H4 (cell line): Measurements from ENCODE around the gene KRT86. TPM values are rescaled to one million over a fixed set of nuclear protein-coding genes. Genes with fewer than 3 reads are reported as not detected.
"Not testable (repeated sequence)": the region's sequence is repeated elsewhere in the genome, so short reads cannot be mapped to it uniquely, and the experiment has no call there.

ENCODE experiments used
- DNase-seq: peaks from one replicate; pipeline ENCODE4 v3.0.0-alpha.2; 2015; ENCODE audit warnings: low spot score
- total RNA-seq: library from RNA; depleted of rRNA; stranded (reverse); fragments of >200 nt; shearing (Covaris generic); gene quantifications from 2 replicates; pipeline ENCODE4 v1.2.3, GENCODE V29; 2014

Gene KRT86
- total RNA-seq, 1 experiment from 2014 or later = 0.93 TPM

DNA sequence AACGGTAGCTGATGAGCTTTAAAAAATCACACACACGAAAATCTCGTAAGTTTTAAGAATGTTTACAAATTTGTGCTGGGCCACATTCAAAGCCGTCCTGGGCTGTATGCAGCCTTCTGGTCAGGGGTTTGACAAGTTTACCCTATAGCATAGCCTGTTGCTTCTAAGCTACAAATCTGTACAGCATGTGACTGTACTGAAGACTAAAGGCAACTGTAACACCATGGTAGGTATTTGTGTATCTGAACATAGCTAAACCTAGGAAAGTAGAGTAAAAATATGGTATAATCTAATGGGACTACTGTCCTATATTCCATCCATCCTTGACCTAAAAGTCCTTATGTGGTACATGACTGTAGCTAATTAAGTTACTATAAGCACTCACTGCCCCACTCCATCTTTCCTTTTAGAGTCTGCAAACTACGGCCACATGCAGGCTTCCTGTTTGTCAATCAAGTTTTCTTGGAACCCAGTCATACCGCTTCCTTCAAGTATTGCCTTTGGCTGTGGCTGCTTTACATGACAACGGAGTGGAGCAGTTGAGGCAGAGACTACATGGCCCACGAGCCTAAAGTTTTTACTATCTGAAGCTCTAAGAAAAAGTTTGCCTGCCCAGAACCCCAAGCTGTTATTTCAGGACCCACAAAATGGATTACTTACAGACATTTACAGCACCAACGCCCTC lies 22.9 kb upstream of the KRT86 start:
- no peak for DNase-seq

DNA sequence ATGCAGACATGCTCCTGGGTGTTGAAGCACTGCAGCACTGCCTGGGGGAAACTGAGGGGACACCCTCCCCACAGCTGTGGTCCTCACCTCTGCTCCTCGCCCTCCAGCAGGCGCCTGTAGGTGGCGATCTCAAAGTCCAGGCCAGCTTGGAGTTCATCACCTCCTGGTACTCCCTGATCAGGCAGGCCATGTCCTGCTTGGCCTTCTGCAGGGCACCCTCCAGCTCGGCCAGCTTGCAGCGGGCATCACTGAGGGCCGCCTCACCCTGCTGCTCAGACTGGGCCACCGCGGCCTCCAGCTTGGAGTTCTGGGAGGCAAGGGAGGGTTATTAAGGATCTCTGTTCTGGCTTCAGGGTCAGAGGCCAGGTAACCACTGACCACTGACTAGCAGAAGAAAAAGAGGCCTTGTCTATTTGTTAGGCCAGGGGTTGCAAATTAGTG lies 22.2 kb upstream of the KRT86 start:
- DNase-seq = not testable (repeated sequence)

DNA sequence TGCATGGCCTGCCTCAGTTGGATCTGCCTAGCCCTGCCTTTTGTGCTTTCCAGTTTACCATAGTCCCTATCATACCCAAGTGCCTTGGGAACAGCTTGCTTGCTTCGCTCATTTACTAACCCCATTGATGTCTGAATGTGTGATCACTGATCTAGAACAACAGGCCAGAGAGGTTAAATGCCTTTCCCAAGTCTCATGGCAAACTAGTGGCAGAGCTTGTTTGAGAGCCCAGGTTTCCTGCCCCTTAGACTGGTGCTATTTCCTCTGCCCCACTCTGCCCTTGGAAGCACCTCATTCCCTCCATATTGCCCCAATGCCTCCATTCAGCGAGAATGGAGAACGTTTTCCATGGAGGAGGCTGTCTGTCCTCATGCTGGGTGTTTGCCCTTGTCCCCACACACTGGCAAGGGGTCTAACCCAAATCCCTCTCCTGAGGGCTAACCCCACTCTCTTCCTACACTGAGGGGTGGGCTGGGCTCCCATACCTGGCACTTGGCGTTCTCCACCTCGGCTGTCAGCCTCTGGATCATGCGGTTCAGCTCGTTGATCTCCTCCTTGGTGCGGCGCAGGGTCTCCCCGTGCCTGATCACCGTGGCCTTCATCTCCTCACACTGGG lies 21.6 kb upstream of the KRT86 start:
- no peak for DNase-seq

DNA sequence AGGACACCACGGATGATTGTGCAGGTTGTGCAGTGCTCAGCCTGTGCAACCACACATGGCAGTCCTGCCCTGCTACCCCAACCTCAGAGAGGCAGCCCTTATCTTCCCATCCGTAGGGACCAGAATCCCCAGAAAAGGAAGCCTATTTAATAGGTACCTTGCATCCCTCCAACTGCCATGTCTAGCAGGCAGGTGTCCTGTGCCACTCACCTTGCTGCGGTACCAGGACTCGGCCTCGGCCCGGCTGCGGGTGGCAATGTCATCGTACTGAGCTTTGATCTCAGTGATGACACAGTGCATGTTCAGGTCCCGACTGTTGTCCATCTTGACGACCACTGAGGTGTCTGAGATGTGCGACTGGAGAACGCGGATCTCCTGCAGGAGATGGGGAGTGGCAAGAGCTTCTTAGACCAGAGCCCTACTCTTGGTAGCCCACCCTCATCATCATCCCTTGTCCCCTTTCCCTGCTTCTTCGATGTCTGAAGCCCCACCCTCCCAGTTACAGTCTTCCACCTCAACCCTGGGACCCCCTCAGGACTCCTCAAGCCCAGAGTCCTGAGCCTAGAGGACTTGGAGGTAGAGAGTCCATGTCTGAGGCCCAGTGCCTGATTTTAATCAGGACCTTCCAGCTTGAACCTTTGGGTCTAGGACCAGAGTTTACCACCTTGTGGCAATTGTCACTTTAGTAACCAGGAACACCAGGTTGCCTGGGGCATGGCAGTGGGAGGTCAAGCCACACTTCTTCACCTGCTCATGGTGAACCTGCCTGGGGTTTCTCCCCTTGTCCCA lies 20.9 kb upstream of the KRT86 start:
- no peak for DNase-seq

DNA sequence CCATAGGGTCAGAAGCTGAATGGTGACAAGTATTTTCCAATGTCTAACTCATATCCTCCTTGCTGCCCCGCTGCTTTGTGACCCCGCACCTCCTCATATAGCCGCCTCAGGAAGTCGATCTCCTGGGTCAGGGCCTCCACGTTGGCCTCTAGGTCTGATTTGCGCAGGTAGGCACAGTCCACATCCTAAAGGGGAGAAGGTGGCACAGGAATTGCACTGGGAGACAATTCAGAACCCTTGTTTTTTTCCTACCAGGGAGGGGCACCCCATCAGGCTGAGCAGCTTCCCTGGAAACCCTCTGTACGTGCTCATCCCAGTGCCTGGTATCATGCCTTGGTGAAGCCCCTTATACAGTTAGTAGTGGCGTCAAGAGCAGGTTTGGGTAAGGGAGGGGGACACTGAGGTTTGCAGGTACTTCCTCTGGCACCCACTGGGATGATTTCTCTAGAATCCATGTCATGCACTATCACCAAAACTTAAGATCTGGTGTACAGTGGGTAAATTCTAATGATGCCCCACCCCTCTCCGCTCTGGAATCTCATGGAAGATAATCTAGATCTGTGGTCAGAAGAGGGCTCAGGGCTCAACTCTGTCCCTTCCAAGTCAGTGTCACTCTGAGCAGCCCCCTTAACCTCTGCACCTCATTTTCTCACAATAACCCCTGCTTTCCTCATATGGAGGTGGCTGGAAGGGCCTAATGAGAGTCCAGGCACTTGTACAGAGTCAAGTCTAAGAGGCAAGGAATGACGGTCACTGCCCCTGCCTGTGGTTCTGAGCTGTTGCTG lies 20.1 kb upstream of the KRT86 start:
- no peak for DNase-seq

DNA sequence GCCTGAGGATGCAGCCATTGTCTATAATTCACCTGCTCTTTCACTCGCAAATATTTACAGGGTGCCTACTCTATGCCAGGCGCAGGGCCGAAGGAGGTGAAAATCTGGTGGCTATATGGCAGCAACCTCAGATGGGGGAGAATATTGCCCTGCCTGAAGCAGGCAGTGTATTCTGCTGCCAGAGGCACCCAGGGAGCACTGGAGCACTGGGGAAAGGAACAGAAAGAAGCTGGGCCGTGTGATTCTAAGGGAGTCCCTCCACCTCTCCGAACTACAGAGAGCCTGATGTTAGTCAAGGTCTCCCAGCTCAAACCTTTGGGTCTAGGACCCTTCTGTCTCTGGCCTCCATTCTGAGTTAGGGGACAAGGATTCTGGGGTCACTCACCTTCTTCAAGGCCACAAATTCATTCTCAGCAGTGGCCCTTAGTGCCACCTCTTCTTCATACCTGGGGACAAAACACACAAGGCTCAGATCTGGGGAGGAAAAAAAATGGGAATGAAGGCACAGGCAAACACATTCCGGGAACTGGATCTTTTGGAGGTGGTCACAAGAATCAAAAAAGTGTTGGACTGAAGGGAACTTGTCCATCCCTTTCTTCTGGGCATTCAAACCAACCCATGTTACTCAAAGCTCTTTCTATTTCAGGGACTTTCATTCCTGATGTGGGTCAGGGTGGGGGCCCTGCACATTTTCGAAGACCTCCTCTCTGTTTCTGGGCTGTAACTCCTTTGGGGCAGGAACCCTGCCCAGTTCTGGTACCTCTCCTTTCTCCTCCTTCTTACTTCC lies 19.3 kb upstream of the KRT86 start:
- DNase-seq = no peak

DNA sequence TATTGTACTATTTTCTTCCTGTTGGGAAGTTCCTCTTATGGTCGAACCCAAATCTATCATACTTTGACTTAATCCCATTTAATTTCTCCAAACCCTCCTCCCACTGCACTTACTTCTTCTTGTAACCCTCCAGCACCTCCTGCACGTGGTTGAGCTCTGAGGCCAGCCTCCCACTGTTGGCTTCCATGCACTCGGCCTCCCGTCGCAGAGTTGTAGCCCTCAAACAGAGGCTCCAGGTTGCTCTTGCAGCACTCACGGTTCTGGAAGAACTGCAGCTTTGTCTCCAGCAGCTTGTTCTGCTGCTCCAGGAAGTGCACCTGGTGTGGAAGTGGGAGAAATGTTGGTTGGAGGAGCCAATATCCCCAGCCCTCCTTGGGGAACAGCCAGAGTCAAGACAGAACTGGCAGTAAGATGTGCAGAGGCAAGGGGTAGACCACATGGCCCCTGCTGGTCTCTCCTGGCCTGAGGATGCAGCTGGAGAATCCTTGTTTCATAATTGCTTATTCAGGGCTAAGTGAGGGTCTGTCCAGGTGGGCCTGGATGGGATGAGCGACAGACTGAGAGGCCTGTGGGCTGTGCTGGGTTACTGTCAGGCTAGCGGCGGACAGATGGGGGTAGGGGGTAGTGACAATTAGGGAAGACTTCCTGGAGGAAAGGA lies 18.4 kb upstream of the KRT86 start:
- DNase-seq = no peak

DNA sequence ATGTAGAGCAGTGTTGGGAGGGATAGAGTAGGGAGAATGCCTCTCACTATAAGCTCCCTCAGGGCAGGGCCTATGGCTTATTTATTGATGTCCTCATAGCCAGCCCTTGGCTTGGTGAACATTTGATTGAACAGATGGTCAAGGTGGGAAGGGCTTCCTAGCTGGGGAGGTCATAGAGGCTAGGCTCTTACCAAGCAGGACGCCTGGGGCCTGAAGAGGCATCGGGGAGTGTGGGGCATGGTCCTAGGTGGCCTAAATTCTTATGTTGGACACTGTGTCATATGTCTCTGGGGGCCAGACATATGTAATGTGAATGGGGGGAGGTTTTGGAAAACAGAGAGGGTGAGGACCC lies 17.9 kb upstream of the KRT86 start:
- DNase-seq = no peak

DNA sequence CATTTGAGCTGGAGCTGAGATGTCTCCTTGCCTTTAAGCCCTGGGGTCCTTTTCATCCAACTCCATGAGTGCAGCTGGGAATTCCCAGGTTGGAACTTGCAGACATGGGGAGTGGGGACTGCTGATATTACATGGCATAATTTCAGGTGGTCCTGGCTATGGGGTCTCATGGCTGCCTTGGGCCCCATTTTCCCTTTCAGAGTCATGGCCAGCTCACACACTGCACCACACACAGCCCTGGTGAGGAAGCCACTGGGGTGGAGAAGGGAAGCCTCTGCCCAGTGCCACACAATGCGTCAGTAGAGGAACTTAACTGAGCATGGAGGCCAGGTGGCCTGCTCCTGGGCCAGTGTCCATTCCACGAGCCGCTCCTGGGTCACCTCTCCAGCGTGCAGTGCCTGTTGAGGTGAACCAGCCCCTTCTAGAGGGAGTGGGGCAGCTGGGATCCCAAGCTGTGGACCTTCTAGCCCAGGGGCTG lies 17.3 kb upstream of the KRT86 start:
- DNase-seq = no peak

DNA sequence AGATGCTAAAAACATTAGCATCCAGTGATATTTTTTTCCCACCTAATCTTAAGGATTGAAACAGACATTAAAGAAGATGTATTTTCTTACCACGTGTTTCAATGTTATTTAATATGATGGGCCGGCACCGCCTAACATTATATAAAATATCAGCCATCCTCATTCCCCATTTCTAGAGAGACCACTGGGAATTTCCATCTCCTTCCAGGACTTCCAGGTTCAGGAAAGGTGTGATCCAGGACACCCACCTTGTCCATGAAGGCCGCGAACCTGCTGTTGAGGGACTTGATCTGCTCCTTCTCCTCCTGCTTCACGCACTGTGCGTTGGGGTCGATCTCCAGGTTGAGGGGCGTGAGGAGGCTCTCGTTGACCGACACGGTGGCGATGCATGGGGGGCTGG lies 16.5 kb upstream of the KRT86 start:
- DNase-seq = not testable (repeated sequence)

DNA sequence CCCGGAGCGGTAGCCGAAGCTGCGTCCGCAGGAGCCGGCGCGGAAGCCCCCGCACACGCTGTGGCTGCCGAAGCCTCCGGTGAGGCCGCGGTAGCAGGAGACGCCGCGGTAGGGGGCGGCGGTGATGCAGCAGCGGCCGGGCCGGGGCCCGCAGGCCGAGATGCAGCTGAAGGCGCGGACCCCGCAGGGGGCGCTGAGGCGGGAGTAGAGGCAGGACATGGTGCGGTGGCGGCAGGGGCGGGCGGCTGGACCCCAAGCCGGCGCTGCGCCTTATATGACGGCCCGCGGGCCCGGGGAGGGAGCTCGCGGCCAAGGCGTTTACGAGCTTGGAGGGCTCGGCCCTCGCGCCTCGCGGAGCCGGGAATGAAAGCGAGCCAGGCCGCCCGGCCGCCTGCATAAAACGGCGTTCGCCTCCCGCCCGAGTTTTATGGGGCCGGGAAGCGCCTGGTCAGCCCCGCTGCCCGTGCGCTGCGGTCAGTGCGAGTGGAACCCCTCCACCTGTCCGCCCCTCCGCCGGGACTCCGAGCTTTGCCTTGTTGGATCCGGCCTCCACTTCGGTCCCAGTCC lies 16.0 kb upstream of the KRT86 start:
- no peak for DNase-seq

DNA sequence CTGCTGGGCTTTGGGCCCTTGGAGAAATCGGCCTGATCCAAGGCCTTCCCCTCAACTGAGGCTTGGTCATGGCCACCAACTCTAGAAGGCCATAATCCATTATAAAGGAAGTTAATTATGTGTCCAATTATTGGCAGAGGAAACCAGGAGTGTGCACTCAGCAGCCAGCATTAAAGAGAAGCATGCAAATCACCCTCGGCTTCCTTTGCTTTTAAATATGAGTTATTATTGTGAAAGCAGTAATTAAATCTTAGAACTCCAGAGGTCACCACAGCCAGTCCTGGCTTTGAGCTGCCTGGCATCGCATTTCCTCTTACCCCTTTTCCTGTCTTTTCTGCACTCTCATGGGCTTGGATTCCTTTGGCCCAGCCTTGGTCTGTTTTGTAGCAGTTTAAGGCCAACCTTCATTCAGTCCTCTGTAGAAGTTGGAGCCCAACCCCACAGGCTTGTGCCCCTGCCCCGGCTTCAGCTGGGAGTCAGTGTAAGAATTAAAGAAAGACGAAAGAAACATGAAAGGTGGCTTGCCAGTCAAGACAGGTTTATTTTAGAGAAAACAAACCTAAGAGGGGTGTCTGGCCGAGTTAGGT lies 14.7 kb upstream of the KRT86 start:
- DNase-seq = peak; percentile 41

DNA sequence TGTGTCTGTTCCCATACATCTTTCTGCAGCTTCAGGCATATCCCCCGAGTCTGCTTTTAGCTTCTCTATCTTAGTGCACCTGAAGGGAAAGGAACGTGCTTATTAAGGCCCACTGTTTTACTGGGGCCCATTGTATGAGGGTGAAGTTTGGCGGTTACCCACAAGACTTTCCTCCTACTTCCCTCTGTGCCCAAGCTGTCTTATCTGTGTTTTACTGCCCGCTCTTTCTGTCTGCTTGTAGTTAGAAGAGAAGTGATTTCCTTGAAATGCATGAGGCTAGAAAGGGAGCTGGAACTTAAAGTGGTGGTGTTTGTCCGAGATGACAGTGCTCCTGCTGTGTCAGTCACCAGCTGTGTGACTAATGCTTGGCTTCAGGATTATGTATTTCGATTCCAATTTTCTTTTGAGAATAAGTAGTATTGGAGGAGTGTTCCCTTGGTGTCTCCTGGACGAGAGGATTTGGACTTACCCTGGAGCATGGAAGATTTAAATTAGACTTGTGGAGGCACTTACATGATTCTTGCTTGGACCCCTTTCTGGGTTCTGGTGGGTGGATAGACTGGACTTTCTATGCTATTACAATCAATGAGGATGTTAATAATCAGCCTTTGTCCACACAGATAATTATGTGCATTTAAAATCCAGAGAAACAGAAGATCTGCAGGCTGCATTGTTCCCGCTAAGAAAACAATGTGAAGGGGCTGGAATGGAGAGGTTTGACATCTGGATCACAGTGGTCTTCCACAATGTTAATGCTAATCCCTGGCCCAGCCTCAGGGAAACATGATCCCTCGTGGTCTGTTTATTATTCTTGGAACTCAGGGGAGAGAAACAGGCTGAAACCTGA lies 13.9 kb upstream of the KRT86 start:
- DNase-seq = peak; percentile 37

DNA sequence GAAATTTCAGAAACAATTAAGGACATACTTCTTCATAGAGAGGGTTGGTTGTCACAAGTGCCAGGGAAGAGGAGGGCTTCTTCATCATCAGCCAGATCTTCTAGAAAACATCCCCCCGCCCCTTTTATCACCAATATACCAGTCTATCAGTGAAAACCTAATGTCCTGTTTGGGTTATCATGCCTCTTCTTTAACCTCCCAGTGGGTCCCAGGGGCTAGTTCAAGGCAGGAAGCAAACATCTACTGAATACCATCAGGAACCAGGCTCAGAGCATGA lies 13.3 kb upstream of the KRT86 start:
- no peak for DNase-seq

DNA sequence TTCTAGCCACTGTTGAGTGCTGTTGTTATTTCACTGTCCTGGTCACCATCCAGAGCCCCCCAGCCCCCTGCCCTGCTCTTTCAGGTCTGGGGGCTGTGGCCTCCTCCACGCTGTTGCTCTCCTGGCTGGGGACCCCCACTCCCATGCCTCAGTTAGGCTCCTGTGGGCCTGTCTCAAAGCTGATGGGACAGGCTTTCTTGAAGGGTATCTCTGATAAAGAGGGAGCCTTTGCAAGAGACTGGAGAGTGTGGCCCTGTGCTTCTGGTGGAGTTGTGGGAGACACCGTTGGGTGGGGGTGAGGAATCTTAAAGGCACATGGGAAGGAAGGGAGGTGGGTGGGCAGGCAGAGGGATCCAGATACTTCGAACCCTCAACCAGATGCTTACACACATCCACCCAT lies 12.2 kb upstream of the KRT86 start:
- no peak for DNase-seq

DNA sequence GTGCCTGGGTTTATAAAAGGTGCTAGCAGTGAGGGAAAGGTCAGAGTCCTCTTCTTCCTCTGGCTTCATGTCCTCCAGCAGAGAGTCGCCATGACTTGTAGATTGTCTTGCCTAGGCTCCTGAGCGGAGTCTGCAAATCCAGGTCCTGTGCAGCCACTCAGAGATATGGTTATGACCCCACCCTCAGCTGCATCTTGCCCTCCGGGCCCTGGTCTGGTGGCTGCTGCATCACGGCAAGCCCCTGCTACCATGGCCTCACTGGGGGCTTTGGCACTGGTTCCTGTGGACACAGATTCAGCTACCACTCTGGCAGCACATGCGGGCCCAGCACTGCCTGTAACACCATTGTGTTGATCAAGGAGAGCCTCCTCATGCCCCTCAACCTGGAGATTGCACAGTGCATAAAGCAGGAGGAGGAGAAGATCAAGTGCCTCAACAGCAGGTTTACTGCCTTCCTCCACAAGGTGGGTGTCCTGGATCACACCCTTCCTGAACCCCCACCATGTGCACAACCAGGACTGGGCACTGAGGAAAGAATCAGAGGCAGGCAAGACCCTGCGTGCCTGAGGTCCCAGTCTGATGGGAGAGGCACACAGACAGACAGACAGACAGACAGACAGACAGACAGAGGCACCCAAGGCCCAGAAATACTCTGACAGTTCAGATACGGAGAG lies 10.5 kb upstream of the KRT86 start:
- DNase-seq = no peak

DNA sequence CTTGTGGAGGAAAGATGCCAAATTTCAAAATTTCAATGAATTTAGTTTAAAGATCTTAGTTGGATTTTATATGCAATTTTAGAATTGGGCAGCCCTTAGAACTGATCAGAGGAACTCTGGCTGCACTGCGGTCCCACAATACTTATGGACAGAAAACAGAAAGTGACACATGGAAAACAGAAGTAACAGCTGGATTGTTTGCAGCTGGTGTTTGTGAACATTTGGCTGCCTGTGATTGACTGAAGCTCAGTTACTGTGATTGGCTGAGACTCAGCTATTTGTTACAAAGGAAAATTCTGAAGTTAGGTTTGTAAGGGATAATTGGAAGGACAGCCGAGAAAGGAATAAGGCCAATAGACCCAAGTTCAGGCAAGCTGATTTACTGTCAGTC lies 10.0 kb upstream of the KRT86 start:
- no peak for DNase-seq

DNA sequence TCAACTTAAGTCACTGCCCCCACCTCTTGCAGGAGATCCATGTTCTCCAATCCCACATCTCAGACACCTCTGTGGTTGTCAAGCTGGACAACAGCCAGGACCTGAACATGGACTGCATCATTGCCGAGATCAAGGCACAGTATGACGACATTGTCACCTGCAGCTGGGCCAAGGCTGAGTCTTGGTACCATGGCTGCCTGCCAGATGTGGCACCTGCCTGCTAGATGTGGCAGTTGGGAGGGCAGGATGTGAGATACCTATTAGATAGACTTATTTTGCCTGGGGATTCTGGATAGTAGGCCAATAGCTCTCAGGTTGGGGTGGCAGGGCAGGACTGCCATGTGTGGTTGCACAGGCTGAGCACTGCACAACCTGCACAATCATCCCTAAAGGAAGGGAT lies 7.9 kb upstream of the KRT86 start:
- DNase-seq = no peak

DNA sequence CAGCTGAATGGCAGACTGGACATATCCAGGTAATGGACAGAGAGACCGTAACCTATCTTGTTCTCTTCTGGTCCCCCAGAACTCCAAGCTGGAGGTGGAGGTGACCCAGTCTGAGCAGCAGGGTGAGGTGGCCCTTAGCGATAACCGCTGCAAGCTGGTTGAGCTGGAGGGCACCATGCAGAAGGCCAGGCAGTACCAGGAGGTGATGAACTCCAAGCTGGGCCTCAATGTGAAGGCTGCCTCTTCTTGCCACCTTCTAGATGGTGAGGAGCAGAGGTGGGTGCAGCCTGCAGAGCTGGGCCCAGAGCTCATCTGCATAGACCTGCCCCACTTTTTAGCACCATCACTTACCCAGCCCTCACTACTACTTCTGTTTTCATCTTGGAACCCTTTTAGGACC lies 7.2 kb upstream of the KRT86 start:
- DNase-seq = no peak
